ENCODE data around the gene TNXB. TPM values are rescaled to one million over a fixed set of nuclear protein-coding genes. Genes with fewer than 3 reads are reported as not detected.
A peak's percentile ranks its signal among the peaks of the same experiment; 100 is the strongest.

Gene TNXB
- total RNA-seq, 3 donors from 2014 or later = 20.1 to 87.0 (median 36.9) TPM

- TF ChIP-seq CTCF (IDR thresholded peaks at IDR 0.05) = no peak
- no peaks in the 10 kb centered on the region for H3K9me3 ChIP-seq
- ATAC-seq (no peak), DNase-seq (no peak)
- H3K4me1 ChIP-seq (ENCODE audit: low read depth) = peaks cover 10% of the 10 kb centered on the region
- intact Hi-C loops (cut with DNase I, micrococcal nuclease) = no loop called here
- no peaks in the 10 kb centered on the region for H3K36me3 ChIP-seq (ENCODE audit: low read depth)
- H3K4me3 ChIP-seq = no peak overlapping the region
Observed at GRCh38 chr6:32112431-32112980, 3.4 kb upstream of the TNXB start.

GRCh38 chr6:32111424-32112066 is 2.4 kb upstream of the TNXB start:
- intact Hi-C loops (cut with DNase I, micrococcal nuclease) = no loop called here
- TF ChIP-seq CTCF (IDR thresholded peaks at IDR 0.05) = no peak
- no peak for ATAC-seq
- Histone ChIP-seq H3K36me3 (ENCODE audit: low read depth) (no peaks in the 10 kb centered on the region), H3K9me3 (no peaks in the 10 kb centered on the region), H3K4me3 (no peak overlapping the region), H3K4me1 (ENCODE audit: low read depth) (peaks cover 10% of the 10 kb centered on the region)
- no peak for DNase-seq

GRCh38 chr6:32110632-32111031 is 1.5 kb upstream of the TNXB start:
- Histone ChIP-seq H3K36me3 (ENCODE audit: low read depth) (no peaks in the 10 kb centered on the region), H3K9me3 (no peaks in the 10 kb centered on the region), H3K4me1 (ENCODE audit: low read depth) (peaks cover 10% of the 10 kb centered on the region), H3K4me3 (no peak overlapping the region)
- DNase-seq = no peak
- intact Hi-C loops (cut with DNase I, micrococcal nuclease) = no loop called here
- no peak for TF ChIP-seq CTCF (IDR thresholded peaks at IDR 0.05)
- ATAC-seq = peak; percentile 24

GRCh38 chr6:32109765-32110160 is 625 bp upstream of the TNXB start:
- H3K9me3 ChIP-seq = no peaks in the 10 kb centered on the region
- H3K4me3 ChIP-seq = no peak overlapping the region
- H3K36me3 ChIP-seq (ENCODE audit: low read depth) = no peaks in the 10 kb centered on the region
- H3K4me1 ChIP-seq (ENCODE audit: low read depth) = peaks cover 10% of the 10 kb centered on the region
- no peak for DNase-seq
- no peak for ATAC-seq
- intact Hi-C loops (cut with DNase I, micrococcal nuclease) = no loop called here
- TF ChIP-seq CTCF (IDR thresholded peaks at IDR 0.05) = no peak

- intact Hi-C loops (cut with DNase I, micrococcal nuclease) = no loop called here
- TF ChIP-seq CTCF (IDR thresholded peaks at IDR 0.05) = no peak
- peaks cover 10% of the 10 kb centered on the region for H3K4me1 ChIP-seq (ENCODE audit: low read depth)
- no peak overlapping the region for H3K4me3 ChIP-seq
- peak; percentile 10 for ATAC-seq
- no peaks in the 10 kb centered on the region for H3K9me3 ChIP-seq
- no peak for DNase-seq
- H3K36me3 ChIP-seq (ENCODE audit: low read depth) = no peaks in the 10 kb centered on the region
Observed at GRCh38 chr6:32108727-32109113, 418 bp downstream of the TNXB start.
